GM23338 (cell line): ENCODE data around the gene CLDN10. TPM values are rescaled to one million over a fixed set of nuclear protein-coding genes. Genes with fewer than 3 reads are reported as not detected.

Experiments
- ATAC-seq: fragments of 200-7000 bp; cut with Tn5 transposase; 3 replicates; pipeline ENCODE4 v1.9.1; 2020
- DNase-seq: peaks from one replicate; pipeline ENCODE4 v3.0.0-alpha.2; 2015; ENCODE audit warnings: low spot score
- H2AFZ ChIP-seq: fragments of 200-600 bp; sonication (generic); 2 replicates; pipeline ENCODE4 v1.8.0; 2016; ENCODE audit warnings: antibody characterized with exemption, mild to moderate bottlenecking, moderate library complexity
- H3F3A ChIP-seq: fragments of 200-600 bp; sonication (generic); replicated peaks from 2 replicates; pipeline ENCODE4 v1.8.0; 2017; ENCODE audit warnings: antibody characterized with exemption, mixed run types, low read depth
- H3K27ac ChIP-seq: fragments of 200-600 bp; sonication (generic); 2 replicates; pipeline ENCODE4 v1.6.1; 2016; ENCODE audit warnings: low read depth
- H3K27me3 ChIP-seq: fragments of 200-600 bp; sonication (generic); 2 replicates; pipeline ENCODE4 v1.8.0; 2016; ENCODE audit warnings: mild to moderate bottlenecking, mixed run types, moderate library complexity; ENCODE audit not compliant: insufficient read depth
- H3K36me3 ChIP-seq: fragments of 200-600 bp; sonication (generic); 2 replicates; pipeline ENCODE4 v1.8.0; 2016; ENCODE audit warnings: mild to moderate bottlenecking; ENCODE audit not compliant: insufficient read depth
- H3K4me1 ChIP-seq: fragments of 200-600 bp; sonication (generic); 2 replicates; pipeline ENCODE4 v1.8.0; 2016; ENCODE audit warnings: mild to moderate bottlenecking, moderate library complexity; ENCODE audit not compliant: insufficient read depth
- H3K4me2 ChIP-seq: fragments of 200-600 bp; sonication (generic); 2 replicates; pipeline ENCODE4 v1.7.1; 2017; ENCODE audit warnings: mixed run types
- H3K4me3 ChIP-seq: fragments of 200-600 bp; sonication (generic); 2 replicates; pipeline ENCODE4 v1.6.1; 2016; ENCODE audit warnings: mixed run types
- H3K79me2 ChIP-seq: fragments of 200-600 bp; sonication (generic); replicated peaks from 2 replicates; pipeline ENCODE4 v1.8.0; 2017; ENCODE audit warnings: mild to moderate bottlenecking; ENCODE audit not compliant: insufficient read depth
- H3K9me2 ChIP-seq: fragments of 200-600 bp; sonication (generic); 2 replicates; pipeline ENCODE4 v1.8.0; 2017; ENCODE audit not compliant: insufficient read depth
- H4K20me1 ChIP-seq: fragments of 200-600 bp; sonication (generic); replicated peaks from 2 replicates; pipeline ENCODE4 v1.8.0; 2017; ENCODE audit warnings: mild to moderate bottlenecking; ENCODE audit not compliant: insufficient read depth
- H3K27ac Mint-ChIP-seq: 2 replicates; pipeline ENCODE4 v1.8.0; 2020; ENCODE audit warnings: inconsistent platforms, mild to moderate bottlenecking, moderate library complexity, mixed read lengths
- H3K27me3 Mint-ChIP-seq: 3 replicates; pipeline ENCODE4 v1.8.0; 2022; ENCODE audit warnings: low read depth, mild to moderate bottlenecking, moderate library complexity, mixed read lengths, inconsistent platforms; ENCODE audit not compliant: insufficient read depth, poor library complexity
- H3K36me3 Mint-ChIP-seq: 3 replicates; pipeline ENCODE4 v1.8.0; 2021; ENCODE audit warnings: low read depth, mild to moderate bottlenecking, inconsistent platforms, moderate library complexity, mixed read lengths
- H3K4me1 Mint-ChIP-seq: 3 replicates; pipeline ENCODE4 v1.8.0; 2020; ENCODE audit warnings: mild to moderate bottlenecking, inconsistent platforms, mixed read lengths
- H3K4me3 Mint-ChIP-seq: 3 replicates; pipeline ENCODE4 v1.8.0; 2021; ENCODE audit warnings: moderate library complexity, mild to moderate bottlenecking, inconsistent platforms, mixed read lengths
- H3K9me3 Mint-ChIP-seq: 3 replicates; pipeline ENCODE4 v1.8.0; 2020; ENCODE audit warnings: moderate library complexity, mild to moderate bottlenecking, inconsistent platforms, mixed read lengths
- CREB1 ChIP-seq: fragments of 250-450 bp; sonication (Bioruptor Pico); IDR thresholded peaks from 2 replicates; pipeline ENCODE4 v1.5.0; 2020; ENCODE audit warnings: low read depth, mild to moderate bottlenecking, moderate library complexity
- EZH2 ChIP-seq: fragments of 200-600 bp; sonication (generic); IDR thresholded peaks from one replicate; pipeline ENCODE4 v1.8.0; 2017; ENCODE audit warnings: antibody characterized with exemption, mild to moderate bottlenecking, low read depth; ENCODE audit not compliant: unreplicated experiment
- REST ChIP-seq: IDR thresholded peaks from one replicate; pipeline ENCODE4 v1.6.1; 2018; ENCODE audit warnings: antibody characterized with exemption; ENCODE audit not compliant: unreplicated experiment
- STAT1 ChIP-seq: IDR thresholded peaks from one replicate; pipeline ENCODE4 v1.6.1; 2016; ENCODE audit warnings: antibody characterized with exemption; ENCODE audit not compliant: unreplicated experiment
- ZNF331 ChIP-seq: fragments of 250-450 bp; sonication (Bioruptor Pico); IDR thresholded peaks from 2 replicates; pipeline ENCODE4 v1.5.0; 2020; ENCODE audit warnings: low read depth, mild to moderate bottlenecking, moderate library complexity
- ZNF462 ChIP-seq: fragments of 250-450 bp; sonication (Bioruptor Pico); IDR thresholded peaks from 2 replicates; pipeline ENCODE4 v1.5.0; 2020; ENCODE audit warnings: mild to moderate bottlenecking, moderate library complexity
- polyA plus RNA-seq: library from polyadenylated mRNA; unstranded; fragments of >200 nt; fragmentation: Nextera tagmentation; extraction: Ambion mirVana; gene quantifications from 2 replicates; pipeline ENCODE4 v1.2.1, GENCODE V29; 2016
- total RNA-seq: library from RNA; depleted of rRNA; stranded (reverse); fragments of >200 nt; shearing (Covaris generic); gene quantifications from 2 replicates; pipeline ENCODE4 v1.2.3, GENCODE V29; 2014

CLDN10 gene
- total and polyA plus RNA-seq, 2 experiments from 2014 or later, result 34.7 to 65.9 TPM

GRCh38 chr13:95540888-95541287 is 11.6 kb upstream of the CLDN10 start (continued):
- TF ChIP-seq ZNF462 (CRISPR knock-in tag) (no peak), STAT1 (no peak), EZH2 (no peak), REST (no peak)

GRCh38 chr13:95541308-95541707 is 11.2 kb upstream of the CLDN10 start:
- Histone ChIP-seq H3K9me2 (no peaks in the 10 kb centered on the region), H2AFZ (peak overlapping the region; percentile 93; the same call in 1 of the 2 replicates), H3K36me3 (no peaks in the 10 kb centered on the region), H3K79me2 (no peaks in the 10 kb centered on the region), H3K27ac (no peak overlapping the region), H3K4me3 (no peak overlapping the region), H4K20me1 (no peaks in the 10 kb centered on the region), H3F3A (no peaks in the 10 kb centered on the region), H3K4me1 (no peaks in the 10 kb centered on the region; the same call in 1 of the 2 replicates), H3K27me3 (no peaks in the 10 kb centered on the region), H3K4me2 (no peak overlapping the region)
- H3K4me3 Mint-ChIP-seq, result no peak overlapping the region
- no peaks in the 10 kb centered on the region for H3K9me3 Mint-ChIP-seq
- no peaks in the 10 kb centered on the region for H3K36me3 Mint-ChIP-seq
- H3K27ac Mint-ChIP-seq, result peak overlapping the region; percentile 66
- no peak for ATAC-seq
- DNase-seq, result no peak
- H3K4me1 Mint-ChIP-seq, result peaks cover 19% of the 10 kb centered on the region
- peaks cover 2% of the 10 kb centered on the region for H3K27me3 Mint-ChIP-seq
- TF ChIP-seq ZNF331 (CRISPR knock-in tag), result no peak
- TF ChIP-seq ZNF462 (CRISPR knock-in tag), result no peak
- TF ChIP-seq CREB1 (CRISPR knock-in tag), result no peak
